Left lung (tissue), 10 donors: ENCODE measurements around the gene ANXA2. TPM values are rescaled to one million over a fixed set of nuclear protein-coding genes. Genes with fewer than 3 reads are reported as not detected.
"Not testable (repeated sequence)": the region's sequence is repeated elsewhere in the genome, so short reads cannot be mapped to it uniquely, and the experiment has no call there.

Source experiments
- ATAC-seq: fragments of 200-7000 bp; cut with Tn5 transposase; one replicate; pipeline ENCODE4 v1.9.1; 2020; ENCODE audit warnings: moderate library complexity
- DNase-seq, 4 donors: peaks; one replicate each; pipeline ENCODE4 v3.0.0-alpha.2; 2013 to 2020
- H3K27ac ChIP-seq, 2 donors: fragments of 200-600 bp; sonication (generic) in 1 of 2; one replicate each; pipeline versions ENCODE4 v1.5.0 to v1.8.0; 2020 to 2021
- H3K27me3 ChIP-seq, 2 donors: fragments of 200-600 bp; sonication (generic) in 1 of 2; one replicate each; pipeline versions ENCODE4 v1.5.0 to v1.8.0; 2020 to 2021
- H3K36me3 ChIP-seq, 2 donors: fragments of 200-600 bp; sonication (generic) in 1 of 2; one replicate each; pipeline versions ENCODE4 v1.5.0 to v1.8.0; 2020 to 2021
- H3K4me1 ChIP-seq, 2 donors: fragments of 200-600 bp; one replicate each; pipeline ENCODE4 v1.8.0; 2021
- H3K4me3 ChIP-seq, 2 donors: fragments of 200-600 bp; sonication (generic) in 1 of 2; one replicate each; pipeline versions ENCODE4 v1.5.0 to v1.8.0; 2020 to 2021; ENCODE audit warnings: mild to moderate bottlenecking in 1 of 2
- H3K9me3 ChIP-seq, 2 donors: fragments of 200-600 bp; sonication (generic) in 1 of 2; one replicate each; pipeline versions ENCODE4 v1.5.0 to v1.8.0; 2020 to 2021
- CTCF ChIP-seq, 2 donors: fragments of 200-600 bp; sonication (generic) in 1 of 2; IDR thresholded peaks; one replicate each; pipeline versions ENCODE4 v1.5.0 to v1.8.0; 2021; ENCODE audit warnings: antibody characterized with exemption in 2 of 2
- intact Hi-C, 2 donors: fragments of 100-400 bp; cut with DNase I; formaldehyde crosslinking; loops; one replicate each; pipeline versions ENCODE4 v1.11.2 to v1.14.2; 2022
- polyA plus RNA-seq, 6 donors: library from polyadenylated mRNA; unstranded; fragments of 120-200 nt; gene quantifications; one replicate each; pipeline ENCODE4 v1.2.1, GENCODE V29; 2013; ENCODE audit not compliant: insufficient read length in 6 of 6
- total RNA-seq, 2 donors: library from RNA; stranded (reverse); fragmentation: NEBNext Ultra II Directional; extraction: Animal tissue kit (Norgen Biotek cat#: 25700); gene quantifications; one replicate each; pipeline ENCODE4 v1.2.1, GENCODE V29; 2021
- donor health status: DM: no; HTN: yes; CAD: no.
- donor health status: DM: no; HTN: no; CAD: no.

Gene ANXA2
- total and polyA plus RNA-seq, 8 donors = 521 to 1,593 (median 699) TPM

GRCh38 chr15:60413231-60413824, 15.5 kb upstream of the ANXA2 start:
- intact Hi-C loops = no loop called here
- Histone ChIP-seq H3K27me3 (no peaks in the 10 kb centered on the region), H3K27ac (peak overlapping the region in 1 of 2 donors; percentile 33), H3K4me3 (no peak overlapping the region), H3K36me3 (no peaks in the 10 kb centered on the region), H3K4me1 (peaks cover 2 to 15% of the 10 kb centered on the region in 2 donors), H3K9me3 (no peaks in the 10 kb centered on the region)
- TF ChIP-seq CTCF (IDR thresholded peaks at IDR 0.05) = no peak
- no peak for DNase-seq
- ATAC-seq = peak; percentile 8

GRCh38 chr15:60412807-60413206, 15.0 kb upstream of the ANXA2 start:
- H3K27me3 ChIP-seq, H3K9me3 ChIP-seq, intact Hi-C loops, H3K27ac ChIP-seq, ATAC-seq, H3K4me3 ChIP-seq, DNase-seq, H3K36me3 ChIP-seq: not testable (repeated sequence)
- peaks cover 7 to 19% of the 10 kb centered on the region in 2 donors for H3K4me1 ChIP-seq

DNA sequence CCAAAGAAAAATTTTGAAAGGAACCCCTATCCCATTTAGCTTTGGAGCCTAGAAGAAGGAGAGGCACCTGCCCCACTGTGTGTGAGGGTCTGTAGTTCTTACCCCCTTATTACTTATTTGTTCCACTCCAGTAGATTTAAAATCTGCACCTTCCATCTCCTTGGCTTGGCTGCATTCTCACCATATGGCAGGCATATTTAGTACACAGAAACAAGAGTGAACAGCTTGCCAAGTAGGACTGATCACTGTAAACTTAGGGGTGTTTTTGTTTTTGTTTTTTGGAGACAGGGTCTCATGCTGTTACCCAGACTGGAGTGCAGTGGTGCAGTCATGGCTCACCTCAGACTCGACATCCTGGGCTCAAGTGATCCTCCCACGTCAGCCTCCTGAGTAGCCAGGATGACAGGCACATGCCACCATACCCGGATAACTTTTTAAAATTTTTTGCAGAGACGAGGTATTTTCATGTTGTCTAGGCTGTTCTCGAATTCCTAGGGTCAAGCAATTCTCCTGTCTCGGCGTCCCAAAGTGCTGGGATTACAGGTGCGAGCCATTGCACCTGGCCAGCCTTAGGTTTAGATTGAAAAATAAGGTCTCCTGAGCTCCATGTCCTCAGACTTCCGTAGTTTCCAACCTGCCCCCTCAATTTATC, 14.1 kb upstream of the ANXA2 start:
- no peak for DNase-seq

DNA sequence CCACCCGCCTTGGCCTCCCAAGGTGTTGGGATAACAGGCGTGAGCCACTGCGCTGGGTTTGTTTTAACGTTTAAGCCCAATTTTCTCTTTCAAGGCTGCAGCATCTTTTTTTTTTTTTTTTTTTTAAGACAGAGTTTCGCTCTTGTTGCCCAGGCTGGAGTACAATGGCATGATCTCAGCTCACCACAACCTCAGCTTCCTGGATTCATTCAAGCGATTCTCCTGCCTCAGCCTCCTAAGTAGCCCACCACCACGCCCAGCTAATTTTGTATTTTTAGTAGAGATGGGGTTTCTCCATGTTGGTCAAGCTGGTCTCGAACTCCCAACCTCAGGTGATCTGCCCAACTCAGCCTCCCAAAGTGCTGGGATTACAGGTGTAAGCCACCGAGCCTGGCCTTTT, 12.6 kb upstream of the ANXA2 start:
- H3K27ac ChIP-seq, intact Hi-C loops, H3K9me3 ChIP-seq, H3K27me3 ChIP-seq, ATAC-seq, H3K4me3 ChIP-seq, H3K36me3 ChIP-seq, DNase-seq: not testable (repeated sequence)
- H3K4me1 ChIP-seq = peaks cover 18 to 35% of the 10 kb centered on the region in 2 donors

More for the DNA sequence above, 14.1 kb upstream of the ANXA2 start:
- intact Hi-C loops = no loop called here
- H3K27me3 ChIP-seq = no peaks in the 10 kb centered on the region
- no peaks in the 10 kb centered on the region for H3K36me3 ChIP-seq
- no peak for ATAC-seq
- no peak overlapping the region for H3K4me3 ChIP-seq
- no peaks in the 10 kb centered on the region for H3K9me3 ChIP-seq
- TF ChIP-seq CTCF (IDR thresholded peaks at IDR 0.05) = no peak
- H3K4me1 ChIP-seq = peaks cover 15 to 28% of the 10 kb centered on the region in 2 donors
- no peak overlapping the region for H3K27ac ChIP-seq

GRCh38 chr15:60408463-60408981, 10.7 kb upstream of the ANXA2 start:
- Histone ChIP-seq H3K36me3 (no peaks in the 10 kb centered on the region), H3K27ac (peak overlapping the region; percentile 49 to 72), H3K4me3 (no peak overlapping the region), H3K27me3 (no peaks in the 10 kb centered on the region), H3K4me1 (peaks cover 18 to 31% of the 10 kb centered on the region in 2 donors), H3K9me3 (no peaks in the 10 kb centered on the region)
- no peak for DNase-seq
- intact Hi-C loops = no loop called here
- TF ChIP-seq CTCF (IDR thresholded peaks at IDR 0.05) = no peak
- peak; percentile 83 for ATAC-seq

DNA sequence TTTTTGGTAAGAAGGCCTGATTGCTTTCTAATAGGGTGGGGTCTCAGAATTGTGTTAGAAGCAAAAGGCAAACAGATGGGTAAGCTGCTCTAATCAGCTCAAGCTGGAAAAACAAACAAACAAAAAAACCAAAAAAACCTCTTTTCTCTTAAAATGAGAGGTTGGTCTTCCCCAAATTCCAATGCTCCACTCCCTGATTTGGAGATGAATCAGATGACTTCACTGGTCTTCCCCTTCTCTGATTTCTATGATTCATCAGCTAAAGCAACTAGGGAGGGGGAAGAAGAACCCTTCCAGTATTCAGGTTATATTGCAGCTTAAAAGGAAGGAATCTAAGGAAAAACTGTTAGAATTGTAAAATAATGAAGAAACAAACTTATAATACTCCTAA, 9.6 kb upstream of the ANXA2 start:
- DNase-seq = no peak
- peak; percentile 72 for ATAC-seq
- H3K36me3 ChIP-seq = no peaks in the 10 kb centered on the region
- peak overlapping the region; percentile 47 to 72 for H3K27ac ChIP-seq
- H3K4me1 ChIP-seq = peaks cover 18 to 31% of the 10 kb centered on the region in 2 donors
- H3K27me3 ChIP-seq = no peaks in the 10 kb centered on the region
- H3K9me3 ChIP-seq = no peaks in the 10 kb centered on the region
- H3K4me3 ChIP-seq = no peak overlapping the region
- intact Hi-C loops = no loop called here
- no peak for TF ChIP-seq CTCF (IDR thresholded peaks at IDR 0.05)
